NCI-H2107 treated with DMSO at 0.1 percent for 48 hours (cell line): ENCODE results near the gene ANKRA2.

Experiments
- DNase-seq: peaks from one replicate; lab custom pipeline; 2025; ENCODE audit not compliant: unreplicated experiment; lab: John Stamatoyannopoulos, UW

Gene ANKRA2

GRCh38 chr5:73565139-73565968 is at the start of gene ANKRA2, which contains the start of gene UTP15:
TSS of gene ANKRA2 (minus strand) at chr5:73565639. CDS start at chr5:73562881, 2,758 bp downstream.
TSS of gene UTP15 (plus strand) at chr5:73565743. CDS start at chr5:73567345, 1,602 bp downstream.
- peak; percentile 79 for DNase-seq

DNA sequence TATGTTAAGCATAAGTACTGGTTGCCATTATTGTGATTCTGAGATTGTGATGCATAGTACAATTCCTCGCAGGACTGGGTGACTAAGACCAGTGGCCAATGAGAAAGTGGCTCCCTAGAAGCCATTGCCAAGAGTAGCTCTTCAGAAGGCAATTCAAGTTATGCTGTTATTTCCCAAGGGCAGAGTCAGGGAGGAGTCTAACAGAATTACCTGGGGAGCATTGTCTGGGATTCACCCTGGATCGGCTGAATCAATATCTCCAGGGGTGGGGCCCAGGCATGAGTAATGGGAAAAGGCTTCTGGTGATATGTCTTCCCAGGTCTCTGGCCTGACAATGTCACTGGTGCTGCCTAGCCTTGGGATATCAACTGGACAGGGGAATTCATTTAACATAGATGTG is 49.6 kb upstream of the ANKRA2 start:
- no peak for DNase-seq

DNA sequence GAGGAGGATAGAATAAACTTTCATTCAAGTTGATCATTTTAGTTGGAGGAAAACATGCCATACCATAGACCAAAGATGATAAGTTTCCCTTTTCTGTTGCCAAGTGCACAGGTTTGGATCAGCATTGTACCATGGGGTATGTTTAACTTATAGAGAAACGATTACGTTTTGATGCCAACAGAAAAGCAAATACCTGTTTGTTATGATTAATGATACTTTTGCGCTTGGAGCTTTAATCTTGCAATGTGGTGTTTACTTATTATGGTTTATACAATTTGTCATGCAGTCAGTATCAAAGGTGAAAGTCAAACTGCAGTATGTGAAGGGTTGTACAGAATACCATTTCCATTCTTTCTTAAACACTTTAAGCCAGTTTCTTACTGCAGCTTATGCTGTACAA is 47.4 kb upstream of the ANKRA2 start:
- no peak for DNase-seq

GRCh38 chr5:73607228-73607627 is 41.8 kb upstream of the ANKRA2 start:
- no peak for DNase-seq

- DNase-seq, result no peak
Measured at GRCh38 chr5:73606206-73606753, 40.8 kb upstream of the ANKRA2 start.

DNA sequence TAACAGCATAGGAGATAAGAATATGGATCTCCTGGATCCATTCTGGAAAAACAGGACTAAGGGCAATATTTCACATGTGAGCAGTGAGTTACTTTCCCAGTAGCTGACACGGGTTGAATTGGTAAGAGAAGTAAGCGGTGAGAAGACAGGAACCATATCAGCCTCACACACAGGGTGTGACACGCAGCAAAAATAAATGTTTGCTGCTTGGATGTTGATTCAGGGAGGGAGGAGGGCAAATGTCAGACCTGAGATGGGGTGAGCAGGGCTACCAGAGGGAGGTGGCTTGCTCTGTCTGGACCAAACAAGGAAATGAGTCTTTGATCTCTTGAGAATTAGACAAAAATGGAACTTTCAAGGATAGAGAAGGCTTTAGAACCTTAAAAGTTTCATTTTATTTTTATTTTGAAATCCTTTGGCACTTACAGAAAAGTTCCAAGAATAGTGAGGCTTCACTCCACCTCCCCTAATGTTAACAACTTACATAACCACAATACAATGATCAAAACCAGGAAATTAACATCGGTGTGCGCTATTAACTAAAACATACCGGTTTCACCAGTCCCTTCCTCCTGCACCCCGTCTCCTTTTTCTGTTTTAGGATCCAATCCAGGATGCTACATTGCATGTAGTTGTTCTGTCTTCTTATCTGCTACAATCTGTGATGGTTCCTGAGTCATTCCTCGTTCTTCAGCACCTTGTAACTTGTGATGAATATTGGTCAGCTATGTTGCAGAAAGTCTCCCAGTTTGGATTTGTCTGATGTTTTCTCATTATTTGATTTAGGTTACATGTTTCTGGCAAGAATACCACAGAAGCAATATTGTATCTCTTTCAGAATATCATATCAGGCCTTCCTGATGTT is 40.0 kb upstream of the ANKRA2 start:
- DNase-seq, result no peak

GRCh38 chr5:73603998-73604397 is 38.6 kb upstream of the ANKRA2 start:
- DNase-seq, result no peak

- DNase-seq, result no peak
Measured at GRCh38 chr5:73599380-73599779, 33.9 kb upstream of the ANKRA2 start.

DNA sequence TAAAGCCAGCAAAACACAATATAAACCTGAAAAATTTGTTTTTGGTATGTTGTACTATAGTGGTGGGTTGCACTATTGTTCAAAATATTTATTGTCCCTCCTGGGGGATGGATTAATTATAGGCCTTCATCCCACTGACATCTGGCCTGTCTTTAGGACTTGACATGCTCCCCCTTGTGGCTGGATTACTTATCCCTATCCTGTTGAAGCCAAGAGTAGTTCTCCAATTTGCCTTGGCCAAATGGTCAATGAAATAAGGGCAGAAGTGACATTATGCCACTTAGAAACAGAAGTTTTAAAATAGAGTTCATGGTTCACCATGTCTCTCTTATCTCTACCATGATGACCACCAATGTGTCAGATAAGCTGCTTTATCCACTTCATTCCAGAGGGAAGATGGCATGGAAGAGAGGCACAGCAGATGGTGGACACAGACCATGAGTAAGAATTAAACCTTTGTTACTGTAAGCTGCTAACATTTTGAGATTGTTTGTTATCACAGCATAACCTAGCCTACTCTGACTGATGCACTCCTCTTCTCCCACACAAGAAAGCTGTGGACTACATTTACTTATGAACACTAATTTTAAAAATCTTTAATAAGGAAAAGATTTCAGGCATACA is 31.4 kb upstream of the ANKRA2 start:
- peak; percentile 7 for DNase-seq

GRCh38 chr5:73592551-73592950 is 27.1 kb upstream of the ANKRA2 start:
- no peak for DNase-seq

GRCh38 chr5:73591698-73592501 is 26.5 kb upstream of the ANKRA2 start:
- no peak for DNase-seq

DNA sequence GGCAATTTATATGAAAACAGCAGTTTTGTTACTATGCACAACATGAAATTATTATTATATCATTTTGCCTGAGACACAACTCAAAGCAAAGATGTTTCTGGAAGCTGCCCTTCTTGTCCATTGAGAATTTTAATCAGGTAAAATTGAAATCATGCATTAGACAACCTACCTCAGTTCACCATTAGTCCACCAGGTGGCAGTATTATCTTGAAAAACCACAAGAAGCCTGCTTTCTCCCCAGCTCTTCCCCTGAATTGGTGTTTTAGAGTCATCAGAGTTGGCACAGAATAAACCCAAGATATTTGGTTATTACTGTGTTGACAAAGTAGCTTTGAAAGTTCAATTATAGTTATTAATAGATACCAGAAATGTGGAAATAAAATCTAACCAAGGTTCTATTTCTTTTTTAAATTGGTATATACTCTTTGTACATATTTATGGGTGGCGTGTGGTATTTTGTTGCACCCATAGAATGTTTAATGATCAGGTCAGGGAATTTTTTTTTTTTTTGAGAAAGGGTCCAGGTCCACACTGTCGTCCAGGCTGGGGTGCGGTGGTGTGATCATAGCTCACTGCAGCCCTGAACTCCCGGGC is 25.8 kb upstream of the ANKRA2 start:
- peak; percentile 75 for DNase-seq

- DNase-seq, result no peak
Measured at GRCh38 chr5:73587923-73588322, 22.5 kb upstream of the ANKRA2 start.

GRCh38 chr5:73582285-73583145 is 17.1 kb upstream of the ANKRA2 start:
- DNase-seq, result no peak

- DNase-seq, result no peak
Measured at GRCh38 chr5:73565969-73566547, 619 bp upstream of the ANKRA2 start.

DNA sequence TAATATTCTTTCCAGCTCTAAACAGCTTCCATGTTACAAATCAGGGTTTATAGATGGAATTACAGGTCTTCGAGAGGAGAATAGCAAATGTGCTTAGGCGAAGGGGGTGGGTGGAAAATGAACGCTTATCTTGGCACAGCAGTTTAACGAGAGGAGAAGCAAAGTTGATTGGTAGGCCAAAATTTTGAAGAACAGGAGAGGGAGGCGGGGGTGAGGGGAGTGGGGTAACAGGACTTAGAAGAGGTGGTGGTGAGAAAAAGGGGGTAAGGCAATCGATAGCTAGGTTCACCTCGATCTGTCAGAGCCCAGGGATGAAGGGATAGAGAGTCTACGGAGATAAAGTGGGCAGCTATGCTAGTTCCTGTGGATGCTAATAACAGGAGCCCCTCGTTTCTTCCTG is 764 bp downstream of the ANKRA2 start:
- DNase-seq, result no peak

- DNase-seq, result no peak
Measured at GRCh38 chr5:73564018-73564417, 1.4 kb downstream of the ANKRA2 start.

- no peak for DNase-seq
Measured at GRCh38 chr5:73558950-73559349, 6.5 kb downstream of the ANKRA2 start.

- no peak for DNase-seq
Measured at GRCh38 chr5:73552642-73553041, 12.8 kb downstream of the ANKRA2 start.
